Activated CD4-positive, CD25-positive, alpha-beta regulatory T cell treated with anti-CD3 and anti-CD28 coated beads, Interleukin-2, amount 50 U/mL, for 16 hours (primary cell): Measurements from ENCODE around the gene TSPAN31.

Source experiments
- DNase-seq: peaks from one replicate; pipeline ENCODE4 v3.0.0-alpha.2; 2020; ENCODE audit warnings: low read depth, low spot score

Gene TSPAN31

GRCh38 chr12:57722716-57723629, 21.9 kb upstream of the TSPAN31 start:
- no peak for DNase-seq

GRCh38 chr12:57723630-57723962, 21.2 kb upstream of the TSPAN31 start:
- no peak for DNase-seq

GRCh38 chr12:57724003-57724935, 20.6 kb upstream of the TSPAN31 start:
- no peak for DNase-seq

GRCh38 chr12:57724936-57725740, 19.7 kb upstream of the TSPAN31 start:
- DNase-seq = no peak

DNA sequence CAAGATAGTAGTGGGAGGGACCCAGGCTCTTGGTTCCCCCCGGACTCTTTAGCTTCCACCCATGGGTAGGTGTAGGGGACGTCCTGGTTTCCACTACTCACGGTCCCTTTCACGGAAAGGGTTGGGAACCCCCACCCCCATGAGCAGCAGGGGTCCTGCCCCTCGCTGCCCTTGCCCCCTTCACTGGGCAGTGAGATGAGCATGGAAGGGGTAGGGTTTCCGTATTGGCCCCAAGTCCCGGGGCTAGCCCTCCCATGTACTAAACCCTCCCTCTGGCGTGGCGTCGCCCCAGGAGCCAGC, 19.0 kb upstream of the TSPAN31 start:
- DNase-seq = no peak

- no peak for DNase-seq
Measured at GRCh38 chr12:57726151-57726883, 18.5 kb upstream of the TSPAN31 start.

DNA sequence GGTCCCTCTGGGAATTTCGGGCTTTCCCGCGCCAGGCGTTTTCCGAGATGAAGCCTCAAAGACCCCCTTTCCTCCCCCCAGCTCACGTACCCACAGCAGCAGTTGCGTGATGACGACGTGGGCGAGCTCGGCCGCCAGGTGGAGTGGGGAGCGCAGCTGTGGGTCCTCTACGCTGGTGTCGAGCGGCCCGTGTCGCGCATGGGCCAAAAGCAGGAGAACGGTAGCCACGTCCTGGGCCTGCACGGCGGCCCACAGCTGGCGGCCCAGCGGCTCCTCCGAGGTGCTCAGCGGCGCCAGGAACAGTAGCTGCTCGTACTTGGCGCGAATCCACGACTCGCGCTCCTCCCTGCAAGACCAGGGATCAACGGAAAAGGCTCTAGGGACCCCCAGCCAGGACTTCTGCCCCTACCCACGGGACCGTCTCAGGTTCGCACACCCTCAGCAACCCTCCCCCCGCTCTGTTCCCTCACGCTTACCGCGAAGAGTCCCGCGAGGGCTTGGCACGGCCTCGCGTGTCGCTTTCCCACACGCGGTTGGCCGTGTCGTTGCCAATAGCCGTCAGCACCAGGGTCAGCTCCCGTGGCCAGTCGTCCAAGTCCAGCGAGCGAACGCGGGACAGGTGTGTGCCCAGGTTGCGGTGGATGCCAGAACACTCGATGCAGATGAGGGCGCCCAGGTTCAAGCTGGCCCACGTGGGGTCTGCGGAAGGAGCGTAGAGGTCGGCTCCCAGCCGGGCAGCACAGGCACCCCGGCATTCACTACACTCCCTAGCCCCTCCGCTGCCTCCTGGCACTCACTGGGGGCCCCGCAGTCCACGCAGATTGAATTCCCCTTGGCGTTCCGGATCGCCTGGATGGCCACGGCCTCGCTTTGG, 17.7 kb upstream of the TSPAN31 start:
- no peak for DNase-seq

- no peak for DNase-seq
Measured at GRCh38 chr12:57727758-57728395, 17.0 kb upstream of the TSPAN31 start.

DNA sequence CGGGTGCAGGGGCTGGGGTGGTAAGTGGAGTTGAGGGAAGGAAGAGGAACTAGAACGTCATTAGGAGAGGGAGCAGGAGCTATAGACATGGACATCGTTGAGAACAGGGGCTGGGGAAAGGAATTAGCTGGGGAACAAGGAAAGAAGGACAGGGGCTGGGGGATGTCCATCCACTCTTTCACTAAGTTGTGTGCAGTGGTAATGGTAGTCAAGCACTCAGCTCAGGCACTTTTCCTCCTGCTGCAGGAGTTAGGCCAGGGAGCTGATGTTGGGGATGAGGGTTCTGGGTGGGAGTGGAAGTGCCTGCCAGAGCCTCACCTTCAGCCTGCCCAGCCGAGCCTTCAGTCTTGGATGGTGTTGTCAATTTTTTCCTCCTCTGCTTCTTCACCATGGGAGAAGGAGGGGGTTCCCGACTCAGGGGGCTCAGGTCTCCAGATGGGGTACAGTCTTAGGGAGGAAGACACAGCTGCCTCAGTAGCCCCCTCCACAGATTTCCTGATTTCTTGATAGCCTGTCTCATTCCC, 15.5 kb upstream of the TSPAN31 start:
- no peak for DNase-seq

GRCh38 chr12:57730336-57731067, 14.3 kb upstream of the TSPAN31 start:
- no peak for DNase-seq

GRCh38 chr12:57731411-57732080, 13.3 kb upstream of the TSPAN31 start:
- DNase-seq = no peak

GRCh38 chr12:57732270-57732669, 12.6 kb upstream of the TSPAN31 start:
- DNase-seq = no peak

DNA sequence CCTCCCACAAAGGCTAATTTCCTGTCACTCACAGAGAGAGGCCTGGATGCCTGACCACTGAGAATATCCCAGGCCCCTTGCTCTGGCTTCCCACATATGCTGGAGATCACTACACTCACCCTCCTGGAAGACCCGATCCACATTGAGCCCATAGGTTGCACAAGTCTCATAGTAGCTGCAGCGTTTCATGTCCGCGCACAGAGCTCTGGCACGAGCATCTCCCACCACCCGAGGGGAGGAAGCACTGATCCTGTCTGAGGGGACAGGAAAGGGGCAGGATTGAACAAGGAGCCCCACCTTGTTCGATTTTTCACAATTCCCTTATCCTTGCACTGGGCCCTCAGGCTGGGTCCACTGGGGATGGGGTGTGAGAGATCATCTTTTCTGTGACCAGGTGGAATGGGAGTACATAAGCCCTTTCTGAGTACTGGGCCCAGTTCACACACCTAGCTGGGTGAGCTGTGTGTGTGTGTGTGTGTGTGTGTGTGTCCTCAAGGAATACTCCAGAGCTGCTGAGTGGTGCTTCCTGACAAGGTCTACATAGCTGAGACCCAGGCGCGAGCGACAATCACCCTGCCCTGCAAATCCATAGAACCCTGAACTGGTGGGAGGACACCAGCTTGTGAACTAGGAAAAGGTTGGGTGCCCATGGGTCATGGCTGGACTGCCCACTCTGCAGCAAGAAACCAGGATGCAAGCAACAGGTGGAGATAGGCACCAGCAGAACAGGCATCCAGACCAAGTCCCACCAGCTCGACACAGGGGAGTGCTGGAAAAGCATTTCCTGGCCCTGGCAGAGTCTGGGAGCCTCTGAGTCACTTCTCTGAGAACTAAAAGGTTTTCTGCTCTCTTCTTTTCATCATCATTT, 11.9 kb upstream of the TSPAN31 start:
- no peak for DNase-seq

DNA sequence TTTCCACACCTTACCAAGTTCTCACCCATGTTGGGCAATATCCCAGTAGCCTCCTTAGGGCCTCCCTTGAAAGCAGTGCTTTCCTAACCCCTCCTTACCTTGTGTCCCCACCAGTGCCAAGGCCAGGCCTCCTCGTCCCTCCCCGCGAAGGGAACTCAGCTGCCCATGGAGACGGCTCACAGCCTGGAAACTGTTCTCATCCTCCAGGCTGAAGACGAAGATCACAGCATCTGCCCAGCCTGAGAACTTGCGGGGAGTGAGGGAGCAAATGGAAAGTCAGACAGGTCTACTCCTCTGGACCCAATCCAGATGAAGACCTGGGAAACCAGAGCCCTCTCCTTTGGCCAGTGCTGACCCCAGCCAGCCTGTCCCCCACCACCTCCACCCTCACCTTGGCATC, 10.9 kb upstream of the TSPAN31 start:
- no peak for DNase-seq

DNA sequence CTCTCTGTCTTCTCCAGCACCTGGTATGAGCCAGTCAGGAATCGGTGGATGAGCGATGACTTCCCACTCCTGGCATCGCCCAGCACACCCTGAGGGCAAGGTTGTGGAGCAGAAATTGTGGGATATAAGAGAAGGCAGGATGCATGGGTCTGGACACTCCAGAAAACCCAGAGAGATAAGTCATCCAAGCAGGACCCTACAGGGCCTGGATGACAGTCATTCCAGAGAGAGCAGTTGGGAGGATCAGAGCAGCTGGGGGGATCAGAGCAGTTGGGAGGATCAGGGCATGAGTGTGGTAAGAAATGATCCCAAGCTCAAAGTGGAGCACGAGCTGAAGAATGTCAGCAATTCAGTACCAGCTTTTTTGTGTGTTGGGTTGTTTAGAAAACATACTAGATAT, 10.2 kb upstream of the TSPAN31 start:
- no peak for DNase-seq

GRCh38 chr12:57735198-57735855, 9.5 kb upstream of the TSPAN31 start:
- DNase-seq = no peak
